Measurements from ENCODE around the gene NIPSNAP3A. TPM values are rescaled to one million over a fixed set of nuclear protein-coding genes. Genes with fewer than 3 reads are reported as not detected.

NIPSNAP3A gene
- total RNA-seq, 1 experiment from 2014 or later, result 7.2 TPM

- TF ChIP-seq RORB (CRISPR knock-in tag; IDR thresholded peaks at IDR 0.05) (no peak), ZNF396 (CRISPR knock-in tag; IDR thresholded peaks at IDR 0.05; ENCODE audit: borderline replicate concordance) (no peak), KAT7 (CRISPR knock-in tag; IDR thresholded peaks at IDR 0.05; ENCODE audit: borderline replicate concordance) (no peak), NR3C1 (CRISPR knock-in tag; conservative IDR thresholded peaks at IDR 0.05; ENCODE audit: low read depth) (no peak), ZNF512 (CRISPR knock-in tag; IDR thresholded peaks at IDR 0.05; ENCODE audit: borderline replicate concordance) (no peak), ZNF138 (CRISPR knock-in tag; conservative IDR thresholded peaks at IDR 0.05) (no peak), PRRX2 (CRISPR knock-in tag; IDR thresholded peaks at IDR 0.05) (no peak), NFYB (CRISPR knock-in tag; conservative IDR thresholded peaks at IDR 0.05; ENCODE audit: low read depth) (no peak), ZNF532 (CRISPR knock-in tag; IDR thresholded peaks at IDR 0.05; ENCODE audit: borderline replicate concordance) (no peak)
- Mint-ChIP-seq H3K27ac (0 out of 2 replicates have a peak overlapping the region, but pooled peaks have one; percentile 93), H3K4me1 (peaks cover 25% of the 10 kb centered on the region), H3K4me3 (peak overlapping the region; percentile 97), H3K27me3 (ENCODE audit: low read depth) (no peaks in the 10 kb centered on the region; the same call in 1 of the 2 replicates), H3K36me3 (no peaks in the 10 kb centered on the region), H3K9me3 (no peaks in the 10 kb centered on the region)
- DNase-seq (ENCODE audit: low spot score) (no peak), ATAC-seq (no peak)
- POLR2A ChIA-PET, result interaction anchor here (1.0 kb wide), 1 partner anchor 11 kb away, joined by 9 read pairs; no protein-coding TSS in a partner anchor
- CTCF ChIA-PET, result interaction anchor here (0.6 to 1.0 kb wide), 3 partner anchors 23 to 626 kb away, joined by 3 read pairs; no protein-coding TSS in a partner anchor
These were observed 685 bp upstream of the NIPSNAP3A start for GRCh38 chr9:104746798-104747197.

- peaks cover 25% of the 10 kb centered on the region for H3K4me1 Mint-ChIP-seq
- H3K27ac Mint-ChIP-seq, result peak overlapping the region; percentile 93; the same call in 1 of the 2 replicates
- ATAC-seq (no peak), DNase-seq (ENCODE audit: low spot score) (no peak)
- H3K9me3 Mint-ChIP-seq, result no peaks in the 10 kb centered on the region
- ChIA-PET CTCF (interaction anchor here (0.6 to 1.2 kb wide), 4 partner anchors 23 to 626 kb away, joined by 3 to 4 read pairs (median 3); no protein-coding TSS in a partner anchor), POLR2A (interaction anchor here (0.7 to 1.0 kb wide), 2 partner anchors 12 to 481 kb away, joined by 3 to 9 read pairs; no protein-coding TSS in a partner anchor)
- H3K27me3 Mint-ChIP-seq (ENCODE audit: low read depth), result no peaks in the 10 kb centered on the region; the same call in 1 of the 2 replicates
- no peaks in the 10 kb centered on the region for H3K36me3 Mint-ChIP-seq
- peak overlapping the region; percentile 97 for H3K4me3 Mint-ChIP-seq
- TF ChIP-seq NR3C1 (CRISPR knock-in tag; conservative IDR thresholded peaks at IDR 0.05; ENCODE audit: low read depth), result no peak
- no peak for TF ChIP-seq SMAD3 (CRISPR knock-in tag; IDR thresholded peaks at IDR 0.05; ENCODE audit: borderline replicate concordance)
- no peak for TF ChIP-seq CBFB (CRISPR knock-in tag; IDR thresholded peaks at IDR 0.05; ENCODE audit: low read depth)
- TF ChIP-seq GTF2I (CRISPR knock-in tag; conservative IDR thresholded peaks at IDR 0.05), result no peak
- no peak for TF ChIP-seq ZNF416 (CRISPR knock-in tag; IDR thresholded peaks at IDR 0.05)
- TF ChIP-seq SP1 (CRISPR knock-in tag; conservative IDR thresholded peaks at IDR 0.05), result no peak
- TF ChIP-seq TEAD4 (CRISPR knock-in tag; IDR thresholded peaks at IDR 0.05), result no peak
- no peak for TF ChIP-seq FOXK1 (CRISPR knock-in tag; IDR thresholded peaks at IDR 0.05)
- no peak for TF ChIP-seq TEAD1 (CRISPR knock-in tag; IDR thresholded peaks at IDR 0.05)
- TF ChIP-seq USF1 (CRISPR knock-in tag; IDR thresholded peaks at IDR 0.05), result no peak
- TF ChIP-seq STAT6 (CRISPR knock-in tag; conservative IDR thresholded peaks at IDR 0.05; ENCODE audit: low read depth), result no peak
- TF ChIP-seq NR1H2 (CRISPR knock-in tag; IDR thresholded peaks at IDR 0.05), result no peak
- TF ChIP-seq ATF6 (CRISPR knock-in tag; IDR thresholded peaks at IDR 0.05), result no peak
- no peak for TF ChIP-seq NFYB (CRISPR knock-in tag; conservative IDR thresholded peaks at IDR 0.05; ENCODE audit: low read depth)
- TF ChIP-seq USF2 (CRISPR knock-in tag; IDR thresholded peaks at IDR 0.05), result no peak
- no peak for TF ChIP-seq ZNF396 (CRISPR knock-in tag; IDR thresholded peaks at IDR 0.05; ENCODE audit: borderline replicate concordance)
- no peak for TF ChIP-seq ATF1 (CRISPR knock-in tag; IDR thresholded peaks at IDR 0.05)
- TF ChIP-seq IRF2 (CRISPR knock-in tag; IDR thresholded peaks at IDR 0.05; ENCODE audit: borderline replicate concordance, low read depth), result no peak
These were observed 278 bp upstream of the NIPSNAP3A start for GRCh38 chr9:104747245-104747564.

Measured in WTC11 (cell line).